Panc1 (cell line): ENCODE results near the gene LYST.

ENCODE experiments used
- POLR2AphosphoS5 ChIP-seq: IDR thresholded peaks from 2 replicates; pipeline ENCODE4 v1.6.1; 2012; ENCODE audit warnings: mild to moderate bottlenecking, low read depth, low read length, moderate library complexity
- SIN3A ChIP-seq: IDR thresholded peaks from 2 replicates; pipeline ENCODE4 v1.6.1; 2012; ENCODE audit warnings: low read depth, mild to moderate bottlenecking, low read length, moderate library complexity, borderline replicate concordance; ENCODE audit not compliant: insufficient read depth
- TCF7L2 ChIP-seq: IDR thresholded peaks from 2 replicates; pipeline ENCODE4 v1.6.1; 2011; ENCODE audit warnings: mild to moderate bottlenecking, low read depth, low read length, inconsistent platforms
- TF ChIP-seq, protein P1 (sequence below): fragments of 450-650 bp; IDR thresholded peaks from 2 replicates; pipeline ENCODE4 v1.5.1; 2017; ENCODE audit warnings: mild to moderate bottlenecking
- TF ChIP-seq, protein P2 (sequence below), 2 experiments: IDR thresholded peaks; 2 replicates each; pipeline ENCODE4 v1.6.1; 2011 to 2012; ENCODE audit warnings: low read depth in 2 of 2, control low read depth in 1 of 2, low read length in 1 of 2, mild to moderate bottlenecking in 1 of 2, moderate library complexity in 1 of 2; ENCODE audit not compliant: insufficient read depth in 1 of 2

DNA sequence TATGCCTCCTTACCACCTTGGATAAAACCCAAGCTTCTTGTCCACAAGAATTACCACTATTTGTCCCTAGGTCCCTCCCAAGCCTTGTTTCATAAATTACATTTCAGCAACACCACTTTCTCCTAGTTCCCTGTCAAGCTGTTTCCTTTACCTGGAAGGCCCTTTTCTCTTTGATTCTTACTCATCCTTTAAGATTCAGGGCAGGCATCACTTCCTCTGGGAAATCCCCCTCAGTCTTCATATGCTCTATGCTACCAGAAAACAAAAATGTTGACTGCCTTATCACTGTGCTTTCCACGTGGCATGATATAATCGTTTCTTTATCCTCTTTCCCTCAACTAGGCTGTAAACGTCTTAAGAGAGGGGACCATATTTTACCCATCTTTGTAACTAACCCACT, 102.7 kb downstream of the LYST start:
- TF ChIP-seq, protein P1, sequence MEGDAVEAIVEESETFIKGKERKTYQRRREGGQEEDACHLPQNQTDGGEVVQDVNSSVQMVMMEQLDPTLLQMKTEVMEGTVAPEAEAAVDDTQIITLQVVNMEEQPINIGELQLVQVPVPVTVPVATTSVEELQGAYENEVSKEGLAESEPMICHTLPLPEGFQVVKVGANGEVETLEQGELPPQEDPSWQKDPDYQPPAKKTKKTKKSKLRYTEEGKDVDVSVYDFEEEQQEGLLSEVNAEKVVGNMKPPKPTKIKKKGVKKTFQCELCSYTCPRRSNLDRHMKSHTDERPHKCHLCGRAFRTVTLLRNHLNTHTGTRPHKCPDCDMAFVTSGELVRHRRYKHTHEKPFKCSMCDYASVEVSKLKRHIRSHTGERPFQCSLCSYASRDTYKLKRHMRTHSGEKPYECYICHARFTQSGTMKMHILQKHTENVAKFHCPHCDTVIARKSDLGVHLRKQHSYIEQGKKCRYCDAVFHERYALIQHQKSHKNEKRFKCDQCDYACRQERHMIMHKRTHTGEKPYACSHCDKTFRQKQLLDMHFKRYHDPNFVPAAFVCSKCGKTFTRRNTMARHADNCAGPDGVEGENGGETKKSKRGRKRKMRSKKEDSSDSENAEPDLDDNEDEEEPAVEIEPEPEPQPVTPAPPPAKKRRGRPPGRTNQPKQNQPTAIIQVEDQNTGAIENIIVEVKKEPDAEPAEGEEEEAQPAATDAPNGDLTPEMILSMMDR: no peak
- TF ChIP-seq POLR2AphosphoS5 (no peak), SIN3A (no peak), TCF7L2 (no peak)
- TF ChIP-seq, protein P2, sequence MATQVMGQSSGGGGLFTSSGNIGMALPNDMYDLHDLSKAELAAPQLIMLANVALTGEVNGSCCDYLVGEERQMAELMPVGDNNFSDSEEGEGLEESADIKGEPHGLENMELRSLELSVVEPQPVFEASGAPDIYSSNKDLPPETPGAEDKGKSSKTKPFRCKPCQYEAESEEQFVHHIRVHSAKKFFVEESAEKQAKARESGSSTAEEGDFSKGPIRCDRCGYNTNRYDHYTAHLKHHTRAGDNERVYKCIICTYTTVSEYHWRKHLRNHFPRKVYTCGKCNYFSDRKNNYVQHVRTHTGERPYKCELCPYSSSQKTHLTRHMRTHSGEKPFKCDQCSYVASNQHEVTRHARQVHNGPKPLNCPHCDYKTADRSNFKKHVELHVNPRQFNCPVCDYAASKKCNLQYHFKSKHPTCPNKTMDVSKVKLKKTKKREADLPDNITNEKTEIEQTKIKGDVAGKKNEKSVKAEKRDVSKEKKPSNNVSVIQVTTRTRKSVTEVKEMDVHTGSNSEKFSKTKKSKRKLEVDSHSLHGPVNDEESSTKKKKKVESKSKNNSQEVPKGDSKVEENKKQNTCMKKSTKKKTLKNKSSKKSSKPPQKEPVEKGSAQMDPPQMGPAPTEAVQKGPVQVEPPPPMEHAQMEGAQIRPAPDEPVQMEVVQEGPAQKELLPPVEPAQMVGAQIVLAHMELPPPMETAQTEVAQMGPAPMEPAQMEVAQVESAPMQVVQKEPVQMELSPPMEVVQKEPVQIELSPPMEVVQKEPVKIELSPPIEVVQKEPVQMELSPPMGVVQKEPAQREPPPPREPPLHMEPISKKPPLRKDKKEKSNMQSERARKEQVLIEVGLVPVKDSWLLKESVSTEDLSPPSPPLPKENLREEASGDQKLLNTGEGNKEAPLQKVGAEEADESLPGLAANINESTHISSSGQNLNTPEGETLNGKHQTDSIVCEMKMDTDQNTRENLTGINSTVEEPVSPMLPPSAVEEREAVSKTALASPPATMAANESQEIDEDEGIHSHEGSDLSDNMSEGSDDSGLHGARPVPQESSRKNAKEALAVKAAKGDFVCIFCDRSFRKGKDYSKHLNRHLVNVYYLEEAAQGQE (IDR thresholded peaks at IDR 0.05; ENCODE audit: insufficient read depth in 1 of 2, low read depth in 2 of 2, low read length in 1 of 2): no peak
